ENCODE results near the gene DENND2D. TPM values are rescaled to one million over a fixed set of nuclear protein-coding genes. Genes with fewer than 3 reads are reported as not detected.

The DENND2D gene
- total RNA-seq, 3 donors from 2014 or later, result 27.7 to 70.8 (median 34.4) TPM

GRCh38 chr1:111200802-111201161 lies 336 bp upstream of the DENND2D start:
- Histone ChIP-seq H3K36me3 (no peaks in the 10 kb centered on the region), H3K27me3 (no peaks in the 10 kb centered on the region), H3K9me3 (no peaks in the 10 kb centered on the region), H3K4me1 (peaks cover 6 to 11% of the 10 kb centered on the region in 2 donors), H3K27ac (peak overlapping the region; percentile 86 to 96), H3K4me3 (peak overlapping the region in 1 of 3 donors; percentile 40)
- intact Hi-C loops (cut with DNase I; ENCODE audit: low total_unique reads), result no loop called here
- DNase-seq (ENCODE audit: low spot score in 2 of 2), result no peak
- TF ChIP-seq CTCF (IDR thresholded peaks at IDR 0.05), result no peak
- no peak for TF ChIP-seq POLR2A (IDR thresholded peaks at IDR 0.05)
- no peak for TF ChIP-seq POLR2AphosphoS5 (IDR thresholded peaks at IDR 0.05)

GRCh38 chr1:111199329-111199728 lies 1.1 kb downstream of the DENND2D start:
- no peak for DNase-seq (ENCODE audit: low spot score in 2 of 2)
- Histone ChIP-seq H3K9me3 (no peaks in the 10 kb centered on the region), H3K4me3 (peak overlapping the region; percentile 27 to 40 (median 36)), H3K4me1 (peaks cover 6 to 11% of the 10 kb centered on the region in 2 donors), H3K27ac (peak overlapping the region; percentile 86 to 96), H3K27me3 (no peaks in the 10 kb centered on the region), H3K36me3 (no peaks in the 10 kb centered on the region)
- intact Hi-C loops (cut with DNase I; ENCODE audit: low total_unique reads), result no loop called here
- TF ChIP-seq CTCF (IDR thresholded peaks at IDR 0.05), result no peak
- TF ChIP-seq POLR2AphosphoS5 (IDR thresholded peaks at IDR 0.05), result no peak
- no peak for TF ChIP-seq POLR2A (IDR thresholded peaks at IDR 0.05)

GRCh38 chr1:111198836-111199235 lies 1.6 kb downstream of the DENND2D start:
- Histone ChIP-seq H3K27me3 (no peaks in the 10 kb centered on the region), H3K27ac (peak overlapping the region; percentile 86 to 96), H3K9me3 (no peaks in the 10 kb centered on the region), H3K4me3 (peak overlapping the region; percentile 27 to 40 (median 36)), H3K4me1 (peaks cover 6 to 11% of the 10 kb centered on the region in 2 donors), H3K36me3 (no peaks in the 10 kb centered on the region)
- no peak for DNase-seq (ENCODE audit: low spot score in 2 of 2)
- no peak for TF ChIP-seq CTCF (IDR thresholded peaks at IDR 0.05)
- no peak for TF ChIP-seq POLR2A (IDR thresholded peaks at IDR 0.05)
- no peak for TF ChIP-seq POLR2AphosphoS5 (IDR thresholded peaks at IDR 0.05)
- intact Hi-C loops (cut with DNase I; ENCODE audit: low total_unique reads), result no loop called here

- TF ChIP-seq POLR2AphosphoS5 (IDR thresholded peaks at IDR 0.05) (no peak), POLR2A (IDR thresholded peaks at IDR 0.05) (no peak), CTCF (IDR thresholded peaks at IDR 0.05) (no peak)
- H3K27ac ChIP-seq, result no peak overlapping the region
- H3K4me1 ChIP-seq, result peaks cover 3 to 13% of the 10 kb centered on the region in 2 donors
- intact Hi-C loops (cut with DNase I; ENCODE audit: low total_unique reads), result no loop called here
- H3K27me3 ChIP-seq, result no peaks in the 10 kb centered on the region
- H3K4me3 ChIP-seq, result peak overlapping the region in 2 of 3 donors; percentile 9 to 36
- no peaks in the 10 kb centered on the region for H3K9me3 ChIP-seq
- DNase-seq (ENCODE audit: low spot score in 2 of 2), result no peak
- H3K36me3 ChIP-seq, result no peaks in the 10 kb centered on the region
These were observed 2.7 kb downstream of the DENND2D start for GRCh38 chr1:111197598-111198284.

GRCh38 chr1:111196213-111196612 lies 4.2 kb downstream of the DENND2D start:
- DNase-seq (ENCODE audit: low spot score in 2 of 2), result no peak
- intact Hi-C loops (cut with DNase I; ENCODE audit: low total_unique reads), result no loop called here
- peaks cover 0 to 6% of the 10 kb centered on the region in 2 donors for H3K4me1 ChIP-seq
- no peaks in the 10 kb centered on the region for H3K36me3 ChIP-seq
- no peaks in the 10 kb centered on the region for H3K27me3 ChIP-seq
- H3K27ac ChIP-seq, result no peak overlapping the region
- no peak for TF ChIP-seq POLR2AphosphoS5 (IDR thresholded peaks at IDR 0.05)
- TF ChIP-seq POLR2A (IDR thresholded peaks at IDR 0.05), result no peak
- TF ChIP-seq CTCF (IDR thresholded peaks at IDR 0.05), result no peak
- no peak overlapping the region for H3K4me3 ChIP-seq
- H3K9me3 ChIP-seq, result no peaks in the 10 kb centered on the region

Measured in breast epithelium (tissue), 4 donors.